Measurements from ENCODE around the gene BCKDK.
"Not testable (repeated sequence)": the region's sequence is repeated elsewhere in the genome, so short reads cannot be mapped to it uniquely, and the experiment has no call there.

BCKDK gene

DNA sequence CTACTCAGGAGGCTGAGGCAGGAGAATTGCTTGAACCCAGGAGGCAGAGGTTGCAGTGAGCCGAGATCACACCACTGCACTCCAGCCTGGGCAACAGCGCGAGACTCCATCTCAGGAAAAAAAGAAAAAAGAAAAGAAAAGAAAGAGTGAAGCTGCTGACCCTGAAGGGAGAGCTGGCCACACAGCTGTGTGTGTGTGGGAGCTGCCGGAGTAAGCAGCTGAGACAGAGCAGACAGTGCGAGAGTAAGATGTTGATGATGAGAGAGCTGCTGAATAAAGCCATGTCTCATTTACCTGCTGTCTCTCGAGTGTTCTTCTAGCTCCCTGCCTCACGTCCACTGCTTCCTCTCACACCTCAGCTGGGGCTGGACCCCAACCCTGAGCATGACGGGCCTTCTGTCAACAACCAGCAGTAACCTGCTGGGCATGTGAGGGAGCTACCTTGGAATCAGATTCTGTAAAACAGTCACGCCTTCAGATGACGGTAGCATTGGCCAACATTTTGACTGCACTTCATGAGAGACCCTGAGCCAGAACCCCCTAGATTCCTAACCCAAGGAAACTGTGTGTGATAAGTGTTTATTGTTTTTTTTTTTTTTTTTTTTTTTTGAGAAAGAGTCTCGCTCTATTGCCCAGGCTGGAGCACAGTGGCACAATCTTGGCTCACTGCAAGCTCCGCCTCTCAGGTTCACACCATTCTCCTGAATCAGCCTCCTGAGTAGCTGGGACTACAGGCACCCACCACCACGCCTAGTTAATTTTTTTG is 7.1 kb upstream of the BCKDK start:
- DNase-seq, result not testable (repeated sequence)

GRCh38 chr16:31105677-31106213 is 2.4 kb upstream of the BCKDK start:
- DNase-seq, result peak; percentile 84

GRCh38 chr16:31106509-31107464 is 1.4 kb upstream of the BCKDK start:
- DNase-seq, result no peak

- DNase-seq, result no peak
Observed at GRCh38 chr16:31107465-31107867, 720 bp upstream of the BCKDK start.

DNA sequence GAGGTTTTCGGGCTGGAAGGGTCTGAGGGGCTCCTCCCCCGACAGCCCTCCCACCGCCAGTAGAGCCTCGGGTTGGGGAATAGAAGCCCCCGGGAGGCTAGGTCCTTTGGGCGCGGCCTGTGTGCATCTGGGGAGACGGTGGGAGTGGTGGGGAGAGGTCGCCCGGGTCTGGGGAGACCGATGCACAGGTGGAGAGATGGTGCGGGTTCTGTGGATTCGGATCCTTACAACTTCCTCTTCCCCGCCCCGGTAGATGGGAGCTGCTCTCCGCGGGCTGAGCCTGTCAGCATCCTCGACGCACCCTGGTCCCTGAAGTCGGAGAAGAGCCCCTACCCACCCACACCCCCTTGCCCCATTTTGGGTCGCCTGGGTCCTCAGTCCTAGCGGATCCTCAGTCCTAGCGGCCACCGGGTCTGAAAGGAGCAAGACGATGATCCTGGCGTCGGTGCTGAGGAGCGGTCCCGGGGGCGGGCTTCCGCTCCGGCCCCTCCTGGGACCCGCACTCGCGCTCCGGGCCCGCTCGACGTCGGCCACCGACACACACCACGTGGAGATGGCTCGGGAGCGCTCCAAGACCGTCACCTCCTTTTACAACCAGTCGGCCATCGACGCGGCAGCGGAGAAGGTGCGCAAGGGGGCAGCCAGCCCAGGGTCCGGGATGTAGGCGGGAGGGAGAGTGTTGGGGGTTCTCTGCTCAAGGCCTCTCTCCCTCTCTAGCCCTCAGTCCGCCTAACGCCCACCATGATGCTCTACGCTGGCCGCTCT is 790 bp downstream of the BCKDK start:
- no peak for DNase-seq

- no peak for DNase-seq
Observed at GRCh38 chr16:31109622-31110021, 1.4 kb downstream of the BCKDK start.

- DNase-seq, result no peak
Observed at GRCh38 chr16:31110106-31111034, 2.2 kb downstream of the BCKDK start.

GRCh38 chr16:31111881-31112466 is 3.8 kb downstream of the BCKDK start:
- DNase-seq, result no peak

DNA sequence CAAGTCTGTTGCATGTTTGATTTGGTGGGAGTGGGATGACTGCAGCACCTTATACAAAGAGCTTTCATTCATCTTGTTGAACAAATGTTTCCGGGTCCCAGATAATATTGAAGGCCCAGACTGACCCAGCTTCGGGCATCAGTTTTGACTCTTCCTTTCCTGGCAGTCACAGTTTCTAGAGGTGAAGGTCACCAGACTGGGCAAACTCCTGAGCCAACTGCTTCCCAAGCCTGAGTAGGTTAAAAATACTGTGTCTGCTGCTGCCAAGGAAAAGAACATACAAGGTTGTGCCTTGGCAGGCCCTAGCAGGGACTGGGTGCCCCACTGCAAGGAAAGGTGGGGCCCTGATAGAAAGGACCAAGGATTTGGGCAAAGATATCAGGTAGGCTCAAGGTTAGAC is 4.5 kb downstream of the BCKDK start:
- no peak for DNase-seq

DNA sequence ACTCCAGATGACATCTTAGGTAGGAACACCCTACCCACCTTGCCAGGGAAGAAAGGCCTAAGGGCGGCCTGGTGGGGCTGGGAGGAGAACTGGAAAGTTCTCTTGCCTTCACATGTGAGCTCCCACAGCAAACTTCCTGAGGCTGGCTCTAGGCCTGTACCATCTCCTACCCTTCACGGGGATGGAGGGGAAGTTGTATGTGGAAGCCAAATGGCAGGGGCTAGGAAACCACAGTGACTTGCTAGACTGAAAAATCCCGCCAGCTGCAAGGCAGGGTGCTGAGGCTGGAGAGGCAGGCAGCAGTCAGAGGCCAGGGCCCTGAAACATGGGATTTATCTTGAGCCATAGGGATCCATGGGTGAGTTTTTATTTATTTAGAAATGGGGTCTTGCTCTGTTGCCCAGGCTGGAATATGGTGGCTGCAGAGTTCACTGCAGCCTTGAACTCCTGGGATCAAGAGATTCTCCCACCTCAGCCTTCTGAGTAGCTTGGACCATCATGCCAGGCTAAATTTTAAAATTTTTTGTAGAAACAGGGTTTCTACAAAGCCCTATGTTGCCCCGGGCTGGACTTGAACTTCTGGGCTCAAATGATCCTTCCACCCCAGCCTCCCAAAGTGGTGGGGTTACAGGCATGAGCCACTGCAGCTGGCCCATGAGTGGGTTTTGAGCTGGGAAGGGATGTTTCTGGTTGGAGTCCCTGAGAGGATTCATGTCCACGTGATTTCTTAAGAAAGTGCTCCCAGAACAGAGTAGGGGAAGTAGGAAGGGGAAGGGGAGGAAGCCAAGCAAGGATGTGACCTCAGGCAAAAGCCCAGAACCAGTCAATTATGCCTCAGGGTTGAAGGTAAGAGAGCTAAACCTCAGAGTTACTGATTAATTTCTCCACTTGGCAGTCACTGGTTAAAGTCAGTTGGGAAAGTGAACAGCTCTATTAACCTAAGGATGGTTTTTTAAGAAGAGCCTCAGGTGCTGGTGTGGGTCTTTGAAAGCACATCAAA is 5.2 kb downstream of the BCKDK start:
- peak; percentile 49 for DNase-seq

GRCh38 chr16:31114468-31114867 is 6.3 kb downstream of the BCKDK start:
- no peak for DNase-seq

GRCh38 chr16:31117384-31118222 is 9.4 kb downstream of the BCKDK start, which contains the start of gene KAT8:
Gene KAT8, plus strand, starts transcription at chr16:31117664. Its CDS starts 18 bp downstream, at chr16:31117682.
- DNase-seq, result peak; percentile 98

DNA sequence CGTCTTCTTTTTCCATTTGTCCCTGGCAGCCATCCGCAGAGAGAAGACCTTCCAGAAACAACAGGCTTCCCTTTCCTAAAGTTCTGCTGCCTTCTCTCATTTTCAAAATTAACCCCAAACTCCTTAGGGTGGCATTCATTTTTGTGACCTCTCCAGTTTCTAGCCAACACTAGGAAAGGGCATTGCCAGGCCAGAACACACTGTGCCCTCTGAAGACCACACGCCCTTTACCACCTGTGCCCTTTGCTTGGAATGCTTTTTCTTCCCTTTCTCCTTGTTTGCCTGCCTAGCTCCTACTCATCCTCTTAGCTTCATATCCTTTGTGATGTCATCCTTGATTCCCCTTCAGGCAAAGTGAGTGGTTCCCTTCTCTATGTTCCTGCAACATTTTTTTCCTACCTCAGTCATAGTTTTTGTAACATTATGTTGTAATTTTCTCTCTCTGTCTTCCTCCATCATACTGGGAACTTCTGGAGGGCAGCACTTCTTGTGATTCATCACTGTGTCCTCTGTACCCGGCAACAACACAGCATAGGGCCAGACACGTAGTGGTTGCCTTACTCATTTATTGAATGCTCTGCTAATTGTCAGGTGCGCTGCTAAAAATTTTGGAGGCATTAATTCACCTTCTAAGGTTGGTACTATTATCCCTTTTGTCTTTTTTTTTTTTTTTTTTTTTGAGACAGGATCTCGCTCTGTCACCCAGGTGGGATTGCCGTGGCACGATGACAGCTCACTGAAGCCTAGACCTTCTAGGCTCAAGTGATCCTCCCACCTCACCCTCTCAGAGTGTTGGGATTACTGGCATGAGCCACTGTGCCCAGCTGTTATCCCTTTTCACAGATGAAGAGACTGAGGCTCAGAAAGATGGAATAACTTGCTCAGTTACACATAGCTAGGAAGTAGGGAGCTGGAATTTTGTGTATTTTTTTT is 10.3 kb downstream of the BCKDK start:
- peak; percentile 41 for DNase-seq

DNA sequence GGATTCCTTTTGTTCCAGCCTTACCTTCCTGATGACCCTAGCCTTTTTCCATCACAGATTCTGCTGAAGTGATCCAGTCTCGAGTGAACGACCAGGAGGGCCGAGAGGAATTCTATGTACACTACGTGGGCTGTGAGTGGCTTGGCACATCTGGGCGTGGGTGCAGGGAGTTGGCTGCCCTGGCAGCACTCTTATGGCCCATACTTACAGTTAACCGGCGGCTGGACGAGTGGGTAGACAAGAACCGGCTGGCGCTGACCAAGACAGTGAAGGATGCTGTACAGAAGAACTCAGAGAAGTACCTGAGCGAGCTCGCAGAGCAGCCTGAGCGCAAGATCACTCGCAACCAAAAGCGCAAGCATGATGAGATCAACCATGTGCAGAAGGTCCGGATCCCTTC is 11.9 kb downstream of the BCKDK start:
- no peak for DNase-seq

DNA sequence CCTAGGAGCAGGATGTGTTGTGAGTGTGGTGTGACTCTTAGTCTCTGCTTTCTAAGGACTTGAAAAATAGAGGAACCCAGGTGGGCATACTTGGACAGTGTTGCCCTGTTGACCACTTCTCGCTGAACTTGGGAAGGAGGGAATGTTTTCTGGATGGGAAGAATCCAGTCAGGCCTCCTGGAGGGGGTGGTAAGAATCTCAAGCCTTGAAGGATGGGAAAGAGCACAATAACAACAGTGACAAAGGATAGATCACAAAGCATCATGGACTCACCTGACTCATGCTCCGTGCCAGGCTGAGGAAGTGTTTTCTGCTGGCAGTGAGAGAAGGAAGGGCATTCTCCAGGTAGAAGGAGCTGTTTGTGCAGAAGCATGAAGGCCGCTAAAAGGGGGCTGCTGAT is 17.7 kb downstream of the BCKDK start:
- no peak for DNase-seq

GRCh38 chr16:31127182-31127581 is 19.0 kb downstream of the BCKDK start:
- DNase-seq, result no peak

DNA sequence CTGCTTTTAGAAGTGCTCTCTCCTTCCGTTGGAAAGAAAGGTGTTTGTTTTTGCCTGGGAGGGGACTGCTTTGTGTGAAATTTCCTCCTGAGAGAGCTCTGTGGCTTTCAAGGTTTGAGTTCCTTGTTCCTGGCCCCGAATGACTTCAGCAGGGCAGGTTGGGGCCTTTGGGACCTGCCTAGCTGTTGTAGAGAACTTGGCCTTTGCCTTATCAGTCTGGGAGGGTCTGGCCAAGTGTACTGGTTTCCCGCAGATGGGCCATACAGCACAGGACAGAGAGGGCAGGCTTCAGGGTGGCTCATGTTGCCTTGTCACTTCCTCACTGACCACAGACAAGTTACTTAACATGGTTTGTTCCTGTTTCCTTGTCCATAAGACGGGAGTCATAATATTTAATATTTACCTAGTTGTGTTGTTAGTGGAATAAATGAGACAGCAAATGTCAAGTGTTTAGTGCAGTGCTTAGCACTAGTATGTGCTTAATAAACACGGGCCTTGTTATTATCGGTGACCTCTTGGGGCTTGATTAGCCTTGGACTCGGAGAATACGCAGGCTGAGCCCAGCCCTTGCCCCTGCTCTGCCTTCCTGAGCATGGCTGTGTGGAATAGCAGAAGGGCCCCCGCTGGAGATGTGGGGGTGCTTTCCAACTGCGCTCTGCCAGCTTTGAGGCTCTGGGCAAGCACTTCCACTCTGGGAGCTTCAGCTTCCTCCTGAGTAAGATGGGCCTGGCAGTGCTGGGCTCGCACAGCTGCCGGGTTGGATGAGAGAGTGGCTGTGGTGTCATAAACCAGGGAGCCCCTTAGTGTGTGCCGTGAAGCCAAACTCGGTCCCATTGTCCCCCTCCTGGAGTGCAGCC is 20.8 kb downstream of the BCKDK start:
- peak; percentile 80 for DNase-seq

All from CD4-positive, alpha-beta T cell treated with Interferon gamma for 1 hour (primary cell).